WTC11 (cell line): Measurements from ENCODE around the gene TYMS.

Source experiments
- ZNF317 ChIP-seq: sonication (generic); formaldehyde crosslinking; IDR thresholded peaks from 2 replicates; pipeline ENCODE4 v1.8.1; 2023; ENCODE audit warnings: low read depth, mild to moderate bottlenecking, moderate library complexity, missing genetic modification reagents, borderline replicate concordance
- TF ChIP-seq, protein P1 (sequence below): fragments of 200-600 bp; IDR thresholded peaks from 2 replicates; pipeline ENCODE4 v1.8.0; 2022; ENCODE audit warnings: antibody characterized with exemption
- TF ChIP-seq, protein P2 (sequence below): sonication (generic); formaldehyde crosslinking; IDR thresholded peaks from 2 replicates; pipeline ENCODE4 v1.8.1; 2022; ENCODE audit warnings: low read depth, mild to moderate bottlenecking, moderate library complexity, missing genetic modification reagents, borderline replicate concordance

DNA sequence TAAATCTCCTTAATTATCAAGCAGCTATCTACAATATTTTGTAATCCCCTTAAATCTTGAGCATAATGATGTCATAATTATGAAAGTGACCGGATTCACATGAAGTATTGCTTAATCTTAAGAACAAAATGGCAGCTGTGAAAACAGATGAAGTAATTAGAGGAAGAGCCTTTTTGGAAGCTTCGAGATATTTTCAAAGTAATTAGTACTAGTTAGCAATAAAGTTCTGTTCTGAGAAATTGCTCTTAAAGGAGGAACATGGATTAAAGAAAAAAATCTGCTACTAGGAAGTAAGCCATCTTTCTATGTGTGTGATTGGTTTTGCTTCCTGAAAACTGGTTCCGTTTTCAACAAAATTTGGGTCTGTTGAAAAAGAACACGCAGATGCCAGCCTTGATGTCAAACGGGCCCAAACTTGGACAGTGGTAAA lies 42.3 kb upstream of the TYMS start:
- TF ChIP-seq, protein P1, sequence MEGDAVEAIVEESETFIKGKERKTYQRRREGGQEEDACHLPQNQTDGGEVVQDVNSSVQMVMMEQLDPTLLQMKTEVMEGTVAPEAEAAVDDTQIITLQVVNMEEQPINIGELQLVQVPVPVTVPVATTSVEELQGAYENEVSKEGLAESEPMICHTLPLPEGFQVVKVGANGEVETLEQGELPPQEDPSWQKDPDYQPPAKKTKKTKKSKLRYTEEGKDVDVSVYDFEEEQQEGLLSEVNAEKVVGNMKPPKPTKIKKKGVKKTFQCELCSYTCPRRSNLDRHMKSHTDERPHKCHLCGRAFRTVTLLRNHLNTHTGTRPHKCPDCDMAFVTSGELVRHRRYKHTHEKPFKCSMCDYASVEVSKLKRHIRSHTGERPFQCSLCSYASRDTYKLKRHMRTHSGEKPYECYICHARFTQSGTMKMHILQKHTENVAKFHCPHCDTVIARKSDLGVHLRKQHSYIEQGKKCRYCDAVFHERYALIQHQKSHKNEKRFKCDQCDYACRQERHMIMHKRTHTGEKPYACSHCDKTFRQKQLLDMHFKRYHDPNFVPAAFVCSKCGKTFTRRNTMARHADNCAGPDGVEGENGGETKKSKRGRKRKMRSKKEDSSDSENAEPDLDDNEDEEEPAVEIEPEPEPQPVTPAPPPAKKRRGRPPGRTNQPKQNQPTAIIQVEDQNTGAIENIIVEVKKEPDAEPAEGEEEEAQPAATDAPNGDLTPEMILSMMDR: no peak
- TF ChIP-seq ZNF317 (CRISPR knock-in tag): no peak
- TF ChIP-seq, protein P2, sequence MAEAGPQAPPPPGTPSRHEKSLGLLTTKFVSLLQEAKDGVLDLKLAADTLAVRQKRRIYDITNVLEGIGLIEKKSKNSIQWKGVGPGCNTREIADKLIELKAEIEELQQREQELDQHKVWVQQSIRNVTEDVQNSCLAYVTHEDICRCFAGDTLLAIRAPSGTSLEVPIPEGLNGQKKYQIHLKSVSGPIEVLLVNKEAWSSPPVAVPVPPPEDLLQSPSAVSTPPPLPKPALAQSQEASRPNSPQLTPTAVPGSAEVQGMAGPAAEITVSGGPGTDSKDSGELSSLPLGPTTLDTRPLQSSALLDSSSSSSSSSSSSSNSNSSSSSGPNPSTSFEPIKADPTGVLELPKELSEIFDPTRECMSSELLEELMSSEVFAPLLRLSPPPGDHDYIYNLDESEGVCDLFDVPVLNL (CRISPR knock-in tag): no peak
